DND-41 (cell line): ENCODE results near the gene LMF1.

Experiments
- ATAC-seq: fragments of 200-7000 bp; cut with Tn5 transposase; 3 replicates; pipeline ENCODE4 v1.9.1; 2021; ENCODE audit warnings: low read depth; ENCODE audit not compliant: insufficient read depth
- DNase-seq: peaks from one replicate; pipeline ENCODE4 v3.0.0-alpha.2; 2020
- H2AFZ ChIP-seq: 2 replicates; pipeline ENCODE4 v1.6.0; 2012; ENCODE audit warnings: low read depth, low read length
- H3K27ac ChIP-seq: 2 replicates; pipeline ENCODE4 v1.5.1; 2012; ENCODE audit warnings: low read length, inconsistent platforms
- H3K27me3 ChIP-seq: fragments of 200-600 bp; sonication (generic); 2 replicates; pipeline ENCODE4 v1.6.0; 2012; ENCODE audit warnings: low read length, mild to moderate bottlenecking, inconsistent platforms; ENCODE audit not compliant: insufficient read depth, poor library complexity
- H3K36me3 ChIP-seq: 2 replicates; pipeline ENCODE4 v1.5.1; 2012; ENCODE audit warnings: low read length, inconsistent platforms; ENCODE audit not compliant: insufficient read depth
- H3K4me1 ChIP-seq: 2 replicates; pipeline ENCODE4 v1.5.1; 2012; ENCODE audit warnings: mild to moderate bottlenecking, low read length; ENCODE audit not compliant: insufficient read depth
- H3K4me2 ChIP-seq: 2 replicates; pipeline ENCODE4 v1.6.0; 2012; ENCODE audit warnings: mild to moderate bottlenecking, moderate library complexity, low read length, inconsistent platforms; ENCODE audit not compliant: insufficient read depth
- H3K4me3 ChIP-seq, 2 experiments: fragments of 200-600 bp in 1 of 2; shearing (Covaris generic) in 1 of 2; 2 replicates each; pipeline ENCODE4 v1.5.1; 2012 to 2016; ENCODE audit warnings: inconsistent platforms in 2 of 2, low read length in 2 of 2, mild to moderate bottlenecking in 2 of 2, low read depth in 1 of 2, moderate library complexity in 1 of 2
- H3K79me2 ChIP-seq: 2 replicates; pipeline ENCODE4 v1.6.0; 2012; ENCODE audit warnings: low read length, inconsistent platforms; ENCODE audit not compliant: insufficient read depth
- H3K9ac ChIP-seq: 2 replicates; pipeline ENCODE4 v1.6.0; 2012; ENCODE audit warnings: low read depth, mild to moderate bottlenecking, inconsistent platforms, low read length, moderate library complexity
- H3K9me3 ChIP-seq: 2 replicates; pipeline ENCODE4 v1.5.1; 2012; ENCODE audit warnings: low read length, moderate library complexity, mild to moderate bottlenecking, inconsistent platforms; ENCODE audit not compliant: insufficient read depth, severe bottlenecking
- H4K20me1 ChIP-seq: 2 replicates; pipeline ENCODE4 v1.6.0; 2012; ENCODE audit warnings: low read length; ENCODE audit not compliant: insufficient read depth
- CTCF ChIP-seq: IDR thresholded peaks from 2 replicates; pipeline ENCODE4 v1.5.1; 2012; ENCODE audit warnings: borderline replicate concordance, low read length, moderate library complexity, mild to moderate bottlenecking; ENCODE audit not compliant: poor library complexity, severe bottlenecking; ENCODE audit errors: extremely low read depth
- EZH2 ChIP-seq: IDR thresholded peaks from 3 replicates; pipeline ENCODE4 v1.6.1; 2012; ENCODE audit warnings: borderline replicate concordance, low read depth, mild to moderate bottlenecking, moderate library complexity, low read length, inconsistent platforms; ENCODE audit not compliant: severe bottlenecking

The LMF1 gene

GRCh38 chr16:831571-832413, 139.0 kb downstream of the LMF1 start:
- no peaks in the 10 kb centered on the region for H3K79me2 ChIP-seq
- H3K4me3 ChIP-seq, result no peak overlapping the region
- no peak for TF ChIP-seq EZH2
- no peak for TF ChIP-seq CTCF
- H3K9me3 ChIP-seq, result peaks cover 12% of the 10 kb centered on the region
- no peak overlapping the region for H3K9ac ChIP-seq
- H3K4me1 ChIP-seq, result no peaks in the 10 kb centered on the region
- no peak overlapping the region for H2AFZ ChIP-seq
- no peaks in the 10 kb centered on the region; the same call in 1 of the 2 replicates for H4K20me1 ChIP-seq
- H3K27me3 ChIP-seq, result no peaks in the 10 kb centered on the region
- DNase-seq (no peak), ATAC-seq (no peak)
- H3K4me2 ChIP-seq, result no peak overlapping the region
- H3K27ac ChIP-seq, result no peak overlapping the region
- H3K36me3 ChIP-seq, result no peaks in the 10 kb centered on the region

- no peak overlapping the region for H2AFZ ChIP-seq
- no peaks in the 10 kb centered on the region for H3K79me2 ChIP-seq
- no peak overlapping the region for H3K27ac ChIP-seq
- H3K4me2 ChIP-seq, result no peak overlapping the region
- DNase-seq, result no peak
- H3K9ac ChIP-seq, result no peak overlapping the region
- no peaks in the 10 kb centered on the region; the same call in 1 of the 2 replicates for H4K20me1 ChIP-seq
- H3K27me3 ChIP-seq, result no peaks in the 10 kb centered on the region
- peaks cover 5% of the 10 kb centered on the region for H3K9me3 ChIP-seq
- no peaks in the 10 kb centered on the region for H3K4me1 ChIP-seq
- no peak for ATAC-seq
- H3K4me3 ChIP-seq, result no peak overlapping the region
- no peaks in the 10 kb centered on the region for H3K36me3 ChIP-seq
- TF ChIP-seq EZH2, result no peak
- TF ChIP-seq CTCF, result no peak
Observed at GRCh38 chr16:830871-831570, 139.8 kb downstream of the LMF1 start.

GRCh38 chr16:830107-830870, 140.5 kb downstream of the LMF1 start:
- no peak overlapping the region for H3K4me2 ChIP-seq
- H3K27ac ChIP-seq, result no peak overlapping the region
- no peak for TF ChIP-seq CTCF
- no peak for TF ChIP-seq EZH2
- DNase-seq (no peak), ATAC-seq (no peak)
- H4K20me1 ChIP-seq, result no peaks in the 10 kb centered on the region; the same call in 1 of the 2 replicates
- H3K36me3 ChIP-seq, result no peaks in the 10 kb centered on the region
- no peaks in the 10 kb centered on the region for H3K79me2 ChIP-seq
- no peaks in the 10 kb centered on the region for H3K27me3 ChIP-seq
- H3K4me3 ChIP-seq, result no peak overlapping the region
- H3K9ac ChIP-seq, result no peak overlapping the region
- no peaks in the 10 kb centered on the region for H3K4me1 ChIP-seq
- H3K9me3 ChIP-seq, result no peaks in the 10 kb centered on the region
- H2AFZ ChIP-seq, result no peak overlapping the region
